MCF 10A (cell line): ENCODE measurements around the gene DCTN2. TPM values are rescaled to one million over a fixed set of nuclear protein-coding genes. Genes with fewer than 3 reads are reported as not detected.
A peak's percentile ranks its signal among the peaks of the same experiment; 100 is the strongest.

Experiments
- BruUV-seq: library from RNA; stranded (reverse); fragments of 400-500 nt; replicated peaks from 2 replicates; lab custom pipeline; 2021; lab: Mats Ljungman, UMichigan
- CTCF ChIA-PET: fragments of 300-600 bp; sonication (Branson Sonifier 250); formaldehyde crosslinking; extraction: SDS; loops from one replicate; lab custom pipeline; 2021; ENCODE audit warnings: antibody characterized with exemption, inconsistent platforms; lab: Yijun Ruan, JAX
- POLR2A ChIA-PET: fragments of 300-600, 350-650 bp; sonication (Branson Sonifier 250); formaldehyde crosslinking; extraction: SDS; loops from one replicate; lab custom pipeline; 2020; ENCODE audit warnings: antibody characterized with exemption, inconsistent platforms; lab: Yijun Ruan, JAX
- DNase-seq: peaks from one replicate; pipeline ENCODE4 v3.0.0-alpha.2; 2018; ENCODE audit not compliant: unreplicated experiment
- H3K27ac Mint-ChIP-seq: one replicate; pipeline ENCODE4 v1.8.0; 2022; ENCODE audit warnings: mild to moderate bottlenecking, low read depth, mixed read lengths; ENCODE audit not compliant: unreplicated experiment
- H3K27me3 Mint-ChIP-seq: one replicate; pipeline ENCODE4 v1.8.0; 2022; ENCODE audit warnings: mixed read lengths; ENCODE audit not compliant: insufficient read depth, unreplicated experiment
- H3K36me3 Mint-ChIP-seq: one replicate; pipeline ENCODE4 v1.8.0; 2022; ENCODE audit warnings: mild to moderate bottlenecking, moderate library complexity, mixed read lengths; ENCODE audit not compliant: insufficient read depth, unreplicated experiment
- H3K4me1 Mint-ChIP-seq: one replicate; pipeline ENCODE4 v1.8.0; 2022; ENCODE audit warnings: mixed read lengths; ENCODE audit not compliant: insufficient read depth, unreplicated experiment
- H3K4me3 Mint-ChIP-seq: one replicate; pipeline ENCODE4 v1.8.0; 2022; ENCODE audit warnings: mild to moderate bottlenecking, moderate library complexity, mixed read lengths; ENCODE audit not compliant: unreplicated experiment
- H3K9me3 Mint-ChIP-seq: one replicate; pipeline ENCODE4 v1.8.0; 2022; ENCODE audit warnings: mixed read lengths; ENCODE audit not compliant: unreplicated experiment
- CTCF ChIP-seq: fragments of 200-600 bp; IDR thresholded peaks from one replicate; pipeline ENCODE4 v1.8.0; 2022; ENCODE audit warnings: antibody characterized with exemption, mild to moderate bottlenecking; ENCODE audit not compliant: unreplicated experiment
- intact Hi-C: fragments of 100-400 bp; cut with micrococcal nuclease; formaldehyde crosslinking; loops from 2 replicates; pipeline ENCODE4 v1.14.1; 2022
- total RNA-seq: library from RNA; stranded (reverse); gene quantifications from 2 replicates; pipeline ENCODE4 v1.2.3, GENCODE V29; 2022

Gene DCTN2
- total RNA-seq, 1 experiment from 2014 or later, result 149 TPM

- H3K4me3 Mint-ChIP-seq, result peak overlapping the region; percentile 92
- no peaks in the 10 kb centered on the region for H3K9me3 Mint-ChIP-seq
- peaks cover 15% of the 10 kb centered on the region for H3K4me1 Mint-ChIP-seq
- POLR2A ChIA-PET, result interaction anchor here (0.6 to 2.1 kb wide), 8 partner anchors 16 to 263 kb away, joined by 3 to 10 read pairs (median 4); partner anchors contain the start of genes CDK4, DCTN2 and DDIT3
- BruUV-seq, result TSS peak; percentile 35
- intact Hi-C loops, result no loop called here
- H3K36me3 Mint-ChIP-seq, result peaks cover 48% of the 10 kb centered on the region
- H3K27me3 Mint-ChIP-seq, result no peaks in the 10 kb centered on the region
- no peak for TF ChIP-seq CTCF
- peak overlapping the region; percentile 87 for H3K27ac Mint-ChIP-seq
- CTCF ChIA-PET, result interaction anchor here (0.7 to 1.0 kb wide), 4 partner anchors 19 to 142 kb away, joined by 3 to 4 read pairs (median 3); no protein-coding TSS in a partner anchor
- DNase-seq, result no peak
These were observed 57.8 kb downstream of the DCTN2 start for GRCh38 chr12:57489157-57489641.

- H3K27me3 Mint-ChIP-seq, result peaks cover 3% of the 10 kb centered on the region
- ChIA-PET CTCF (interaction anchor here (0.7 to 1.0 kb wide), 3 partner anchors 19 to 141 kb away, joined by 3 read pairs; no protein-coding TSS in a partner anchor), POLR2A (interaction anchor here (0.6 to 2.1 kb wide), 8 partner anchors 16 to 359 kb away, joined by 3 to 10 read pairs (median 4); partner anchors contain the start of genes DCTN2 and DDIT3)
- H3K4me1 Mint-ChIP-seq, result peaks cover 15% of the 10 kb centered on the region
- no peak for DNase-seq
- H3K9me3 Mint-ChIP-seq, result no peaks in the 10 kb centered on the region
- peak overlapping the region; percentile 87 for H3K27ac Mint-ChIP-seq
- H3K36me3 Mint-ChIP-seq, result peaks cover 43% of the 10 kb centered on the region
- peak overlapping the region; percentile 92 for H3K4me3 Mint-ChIP-seq
- BruUV-seq, result no TSS peak
- TF ChIP-seq CTCF, result no peak
- intact Hi-C loops, result no loop called here
These were observed 58.4 kb downstream of the DCTN2 start for GRCh38 chr12:57488402-57489156.

GRCh38 chr12:57487597-57488401 is 59.2 kb downstream of the DCTN2 start, which contains the start of gene MARS1:
TSS of gene MARS1 (plus strand) at chr12:57488068. CDS start at chr12:57488091, 23 bp downstream.
- Mint-ChIP-seq H3K27ac (peak within 1 kb of the TSS; percentile 87), H3K27me3 (peaks cover 10% of the 10 kb centered on the region), H3K9me3 (no peaks in the 10 kb centered on the region), H3K4me1 (peaks cover 20% of the 10 kb centered on the region), H3K36me3 (peaks cover 38% of the 10 kb centered on the region), H3K4me3 (peak within 1 kb of the TSS; percentile 92)
- DNase-seq, result peak; percentile 98
- ChIA-PET POLR2A (interaction anchor here (0.6 to 1.7 kb wide), 8 partner anchors 17 to 359 kb away, joined by 3 to 7 read pairs (median 3); partner anchors contain the start of gene DCTN2), CTCF (interaction anchor here (0.6 to 1.7 kb wide), 7 partner anchors 11 to 272 kb away, joined by 3 to 4 read pairs (median 3); no protein-coding TSS in a partner anchor)
- no peak for TF ChIP-seq CTCF
- intact Hi-C loops, result no loop called here
- BruUV-seq, result no TSS peak
